NCI-H146 treated with DMSO at 0.1 percent for 48 hours (cell line): ENCODE data around the gene LRRC10.
"Not testable (repeated sequence)": the region's sequence is repeated elsewhere in the genome, so short reads cannot be mapped to it uniquely, and the experiment has no call there.

Experiments used
- DNase-seq: peaks from one replicate; lab custom pipeline; 2025; ENCODE audit not compliant: unreplicated experiment; lab: John Stamatoyannopoulos, UW

Gene LRRC10

DNA sequence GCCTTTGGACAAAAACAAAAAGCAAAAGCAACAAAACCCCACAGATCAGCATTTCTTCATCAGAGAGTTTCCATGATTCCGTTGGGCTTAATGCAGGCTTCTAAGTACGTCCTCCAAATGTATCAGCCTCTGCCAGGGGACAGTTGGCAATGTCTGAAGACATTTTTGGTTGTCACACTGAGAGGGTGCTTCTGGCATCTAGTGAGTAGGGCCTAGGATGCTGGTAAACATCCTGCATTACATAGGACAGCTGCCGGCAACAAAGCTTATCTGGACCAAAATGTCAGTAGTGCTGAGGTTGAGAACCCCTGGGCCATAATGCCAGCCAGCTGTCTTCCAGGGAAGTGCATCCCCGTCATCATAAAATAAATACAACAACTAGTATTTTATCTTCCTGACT is 9.4 kb upstream of the LRRC10 start:
- no peak for DNase-seq

GRCh38 chr12:69619050-69619449 is 8.3 kb upstream of the LRRC10 start:
- no peak for DNase-seq

DNA sequence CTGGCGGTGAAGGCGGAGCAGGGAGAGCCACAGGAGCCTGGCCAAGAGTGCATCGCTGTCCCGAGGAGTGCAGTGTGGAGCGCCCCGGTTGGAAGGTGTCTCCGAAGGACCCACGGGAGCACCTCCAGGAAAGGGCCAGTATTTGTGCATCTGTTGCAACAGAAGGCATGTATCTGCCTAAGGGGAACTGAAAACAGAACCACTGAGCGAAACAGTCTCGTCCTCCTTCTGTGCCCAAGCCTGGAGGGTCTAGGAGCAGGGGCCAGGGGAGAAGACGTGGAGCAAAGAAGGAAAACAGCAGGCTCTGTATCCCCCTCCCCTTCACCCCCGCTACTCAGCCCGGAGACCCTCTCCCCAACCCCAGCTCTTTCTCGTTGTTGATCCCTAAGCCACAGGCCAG is 5.3 kb upstream of the LRRC10 start:
- DNase-seq: no peak

DNA sequence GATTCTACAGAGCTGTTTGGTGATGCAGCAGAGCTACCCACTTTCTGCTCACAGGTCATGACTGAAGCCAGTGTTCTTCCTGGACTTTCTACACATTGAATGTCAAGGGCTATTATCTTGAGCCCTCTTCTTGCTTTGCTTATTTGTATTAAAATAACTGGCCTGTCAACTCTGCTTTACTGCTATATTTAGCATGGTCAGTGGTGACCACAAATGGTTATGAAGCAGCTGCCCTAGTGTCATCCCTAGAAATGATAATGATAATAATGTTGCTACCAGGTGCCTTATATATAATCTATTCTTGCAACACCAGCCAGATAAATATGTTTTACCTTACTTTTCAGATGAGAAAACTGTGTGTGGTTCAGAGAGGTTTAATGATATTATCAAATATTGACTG is 2.6 kb upstream of the LRRC10 start:
- DNase-seq: no peak

- DNase-seq: no peak
Observed at GRCh38 chr12:69610126-69610525, 581 bp downstream of the LRRC10 start.

- DNase-seq: no peak
Observed at GRCh38 chr12:69608114-69608513, 2.6 kb downstream of the LRRC10 start.

DNA sequence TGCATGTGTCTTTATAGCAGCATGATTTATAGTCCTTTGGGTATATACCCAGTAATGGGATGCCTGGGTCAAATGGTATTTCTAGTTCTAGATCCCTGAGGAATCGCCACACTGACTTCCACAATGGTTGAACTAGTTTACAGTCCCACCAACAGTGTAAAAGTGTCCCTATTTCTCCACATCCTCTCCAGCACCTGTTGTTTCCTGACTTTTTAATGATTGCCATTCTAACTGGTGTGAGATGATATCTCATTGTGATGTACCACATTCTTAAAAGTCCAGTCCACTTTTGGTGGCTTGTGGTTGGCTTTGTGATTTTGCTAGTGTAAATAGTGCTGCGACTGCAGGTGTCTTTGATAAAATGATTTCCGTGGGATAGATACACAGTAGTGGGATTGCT is 6.4 kb downstream of the LRRC10 start:
- not testable (repeated sequence) for DNase-seq

GRCh38 chr12:69603556-69603955 is 7.2 kb downstream of the LRRC10 start:
- not testable (repeated sequence) for DNase-seq

GRCh38 chr12:69602954-69603353 is 7.8 kb downstream of the LRRC10 start:
- DNase-seq: no peak

GRCh38 chr12:69601962-69602685 is 8.6 kb downstream of the LRRC10 start:
- no peak for DNase-seq

GRCh38 chr12:69600804-69601203 is 9.9 kb downstream of the LRRC10 start:
- DNase-seq: no peak

DNA sequence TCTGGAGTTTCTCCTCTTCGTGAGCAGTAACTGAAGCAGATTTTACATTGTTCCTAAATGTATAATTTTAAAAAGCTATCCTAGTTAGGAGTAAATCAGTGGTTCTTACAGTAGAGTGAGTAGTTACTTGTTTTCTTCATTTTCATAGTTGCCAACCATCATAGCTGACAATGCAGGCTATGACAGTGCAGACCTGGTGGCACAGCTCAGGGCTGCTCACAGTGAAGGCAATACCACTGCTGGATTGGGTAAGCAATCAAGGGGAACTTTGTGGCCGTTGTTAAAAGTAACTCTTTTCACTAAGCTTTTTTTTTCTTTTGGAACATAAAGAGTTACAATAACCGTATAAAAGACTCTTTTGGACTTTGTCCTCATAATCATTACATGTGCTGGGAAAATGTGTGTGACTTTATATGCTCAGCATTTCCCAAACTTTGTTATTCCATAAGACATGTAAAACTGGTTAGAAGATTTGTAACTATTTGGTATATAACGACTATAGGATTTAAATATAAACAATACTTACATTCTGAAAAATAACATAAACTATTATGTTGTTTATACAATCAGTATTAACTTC is 12.4 kb downstream of the LRRC10 start:
- DNase-seq: no peak

DNA sequence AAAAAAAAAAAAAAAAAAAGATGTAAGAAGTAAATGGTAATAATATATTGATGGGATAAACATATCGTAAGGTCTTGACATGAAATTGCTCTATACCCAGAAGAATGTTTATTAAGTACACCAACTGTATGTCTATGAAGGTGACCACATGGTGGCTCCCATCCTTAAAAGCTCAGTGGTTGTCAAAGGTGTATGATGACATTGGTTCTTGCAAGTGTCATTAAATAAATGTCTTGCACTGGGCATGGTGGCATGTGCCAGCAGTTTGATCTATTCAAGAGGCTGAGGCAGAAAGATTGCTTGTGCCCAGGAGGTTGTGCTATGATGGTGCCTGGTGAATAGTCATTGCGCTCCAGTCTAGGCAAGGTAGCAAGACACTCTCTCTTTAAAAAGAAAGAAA is 15.0 kb downstream of the LRRC10 start:
- no peak for DNase-seq

- no peak for DNase-seq
Observed at GRCh38 chr12:69589082-69589481, 21.6 kb downstream of the LRRC10 start.

GRCh38 chr12:69588527-69588926 is 22.2 kb downstream of the LRRC10 start:
- DNase-seq: no peak

- peak; percentile 87 for DNase-seq
Observed at GRCh38 chr12:69585189-69586062, 25.3 kb downstream of the LRRC10 start, which contains the start of gene CCT2. Gene CCT2 (plus strand): TSS chr12:69585459. CDS start chr12:69585522, 63 bp downstream.

- no peak for DNase-seq
Observed at GRCh38 chr12:69583203-69583602, 27.5 kb downstream of the LRRC10 start.

- DNase-seq: no peak
Observed at GRCh38 chr12:69580074-69580473, 30.6 kb downstream of the LRRC10 start.

DNA sequence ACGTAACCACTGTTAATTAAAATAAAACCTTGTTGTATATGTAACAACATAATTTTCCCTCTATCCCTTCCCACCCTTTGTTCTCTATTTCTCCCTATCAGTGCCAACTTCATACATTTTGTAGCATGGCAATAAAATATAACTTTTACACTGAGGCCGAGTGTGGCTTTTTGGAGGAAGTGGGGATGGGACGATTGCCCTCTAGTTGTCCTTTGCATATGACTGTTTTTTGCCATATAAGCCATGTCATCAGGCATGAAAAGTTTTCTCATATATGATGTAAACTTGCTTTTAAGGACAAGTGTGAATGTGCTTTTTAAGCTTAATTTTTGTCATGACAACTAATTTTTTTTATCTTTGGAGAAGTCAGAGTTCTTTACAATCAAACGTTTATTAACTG is 31.7 kb downstream of the LRRC10 start:
- no peak for DNase-seq

DNA sequence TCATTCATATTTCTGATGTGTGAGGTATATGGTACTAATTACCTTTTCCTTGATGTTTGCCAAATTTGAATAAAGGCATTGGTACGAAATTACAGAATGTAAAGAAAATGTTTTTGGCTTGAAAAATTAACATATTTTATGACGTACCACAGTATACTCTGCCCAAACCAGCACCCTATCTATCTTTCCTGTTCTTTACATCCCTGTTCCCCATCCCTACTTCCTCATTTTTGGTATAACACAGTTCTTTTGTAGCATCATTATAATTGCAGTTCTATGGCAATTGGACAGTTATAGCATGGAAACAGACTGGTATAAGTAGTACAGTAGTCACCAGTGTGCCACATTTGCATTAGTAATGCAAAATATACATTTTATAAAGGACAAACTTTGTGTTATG is 32.4 kb downstream of the LRRC10 start:
- no peak for DNase-seq

DNA sequence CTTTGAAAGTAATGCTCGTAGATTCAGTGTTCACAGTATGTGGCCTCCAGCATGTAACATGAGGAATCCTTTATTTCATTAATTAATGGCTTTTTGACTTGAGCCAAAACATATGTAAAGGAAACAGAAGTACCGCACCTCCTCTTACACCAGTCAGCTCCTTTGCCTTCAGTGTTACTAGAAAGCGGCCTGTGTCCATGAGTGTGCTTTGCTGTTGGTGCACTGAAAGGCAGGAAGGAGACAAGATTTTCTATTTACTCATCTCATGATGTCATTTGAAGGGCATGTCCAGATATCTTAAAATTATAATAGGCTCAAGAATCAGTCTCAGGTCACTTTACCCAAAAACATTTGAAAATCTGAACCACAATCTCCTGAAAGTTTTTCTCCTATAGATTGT is 35.4 kb downstream of the LRRC10 start:
- DNase-seq: no peak
